NCI-H2171 (cell line): ENCODE results near the gene ATP6V0E1.
"Not testable (repeated sequence)": the region's sequence is repeated elsewhere in the genome, so short reads cannot be mapped to it uniquely, and the experiment has no call there.

Experiments used
- DNase-seq: peaks from one replicate; lab custom pipeline; 2025; lab: John Stamatoyannopoulos, UW

ATP6V0E1 gene

GRCh38 chr5:173004013-173004412 lies 20.4 kb downstream of the ATP6V0E1 start:
- DNase-seq = no peak

- no peak for DNase-seq
These were observed 20.9 kb downstream of the ATP6V0E1 start for GRCh38 chr5:173004447-173004846.

GRCh38 chr5:173010021-173010420 lies 26.4 kb downstream of the ATP6V0E1 start:
- no peak for DNase-seq

- DNase-seq = no peak
These were observed 27.2 kb downstream of the ATP6V0E1 start for GRCh38 chr5:173010547-173011464.

DNA sequence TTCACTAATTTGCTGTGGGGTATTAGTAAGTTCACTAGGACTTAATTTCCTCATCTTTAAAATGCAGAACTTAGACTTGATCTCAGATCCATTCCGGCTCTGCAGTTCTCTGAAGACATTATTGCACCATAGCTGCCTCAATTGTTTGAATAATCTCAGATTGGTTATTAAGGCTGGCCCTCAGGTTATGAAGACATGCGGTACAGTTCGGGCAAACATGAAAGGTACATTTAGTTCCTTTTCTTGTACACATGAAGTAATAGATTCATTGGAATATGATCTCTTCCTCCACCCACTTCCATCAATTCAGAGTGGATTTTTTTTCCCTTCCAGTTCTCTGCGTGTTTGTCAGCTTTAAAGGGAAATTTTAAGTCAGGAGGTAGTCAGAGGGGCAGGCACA lies 28.0 kb downstream of the ATP6V0E1 start:
- DNase-seq = no peak

GRCh38 chr5:173012882-173013281 lies 29.3 kb downstream of the ATP6V0E1 start:
- no peak for DNase-seq

DNA sequence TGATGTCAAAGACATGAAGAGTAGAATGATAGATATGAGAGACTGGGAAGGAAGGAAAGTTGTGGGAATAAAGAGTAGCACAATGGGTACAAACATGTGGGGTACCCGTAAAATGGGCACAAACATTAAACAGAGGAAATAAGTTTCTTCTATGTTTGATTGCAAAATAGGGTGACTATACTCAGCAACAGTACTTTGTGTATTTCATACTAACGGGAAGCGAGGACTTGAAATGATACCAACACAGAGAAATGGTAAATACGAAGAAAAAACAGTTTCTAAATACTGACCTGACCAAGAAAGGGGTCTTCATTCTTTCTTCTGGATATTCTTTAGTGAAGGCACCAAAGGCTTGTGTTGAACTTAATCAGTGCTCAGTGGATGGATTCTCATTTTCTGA lies 31.1 kb downstream of the ATP6V0E1 start:
- DNase-seq = no peak

DNA sequence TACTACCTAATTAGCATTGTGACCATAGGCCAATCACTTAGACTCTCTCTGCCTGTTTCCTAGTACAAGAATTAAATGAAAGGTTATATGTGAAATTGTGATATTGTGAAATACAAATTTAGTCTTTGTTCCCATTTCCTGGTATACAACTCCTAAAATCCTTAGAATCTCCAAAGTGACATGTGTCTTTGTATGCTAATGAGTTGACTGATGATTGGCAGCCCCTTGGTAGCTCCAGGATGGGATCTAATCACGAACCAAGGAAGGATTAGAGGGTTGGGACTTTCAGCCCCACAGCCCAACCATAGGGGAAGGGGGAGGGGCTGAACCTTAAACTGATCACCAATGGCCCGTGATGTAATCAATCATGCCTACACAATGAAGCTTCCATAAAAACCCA lies 31.6 kb downstream of the ATP6V0E1 start:
- DNase-seq = no peak

DNA sequence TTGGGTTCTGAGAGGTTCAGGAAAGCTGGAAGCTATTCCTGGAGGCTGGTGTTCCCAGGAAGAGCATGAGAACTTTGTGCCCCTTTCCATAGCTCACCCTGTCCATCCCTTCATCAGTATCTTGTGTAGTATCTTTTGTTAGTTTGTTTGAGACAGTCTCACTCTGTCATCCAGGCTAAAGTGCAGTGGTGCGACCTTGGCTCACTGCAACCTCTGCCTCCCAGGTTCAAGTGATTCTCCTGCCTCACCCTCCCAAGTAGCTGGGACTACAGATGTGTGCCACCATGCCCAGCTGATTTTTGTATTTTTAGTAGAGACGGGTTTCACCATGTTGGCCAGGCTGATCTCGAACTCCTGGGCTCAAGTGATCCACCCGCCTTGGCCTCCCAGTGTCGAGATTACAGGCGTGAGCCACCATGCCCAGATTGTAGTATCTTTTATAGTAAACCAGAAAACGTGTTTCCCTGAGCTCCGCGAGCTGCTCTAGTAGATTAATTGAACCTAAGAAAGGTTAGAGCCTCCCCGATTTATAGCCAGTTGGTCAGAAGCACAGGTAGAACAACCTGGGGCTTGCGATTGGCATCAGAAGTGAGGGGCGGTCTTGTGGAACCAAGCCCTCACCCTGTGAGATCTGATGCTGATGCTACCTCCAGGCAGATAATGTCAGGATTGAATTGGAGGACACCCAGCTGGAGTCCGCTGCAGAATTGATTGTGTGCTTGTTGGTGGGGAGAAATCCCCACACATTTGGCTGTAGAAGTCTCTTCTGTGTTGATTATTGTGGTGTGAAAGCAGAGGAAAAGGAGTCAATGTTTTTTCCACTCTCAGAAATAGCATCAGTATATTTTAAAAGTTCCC lies 32.3 kb downstream of the ATP6V0E1 start:
- DNase-seq = no peak

GRCh38 chr5:173016598-173017046 lies 33.1 kb downstream of the ATP6V0E1 start:
- DNase-seq = no peak

DNA sequence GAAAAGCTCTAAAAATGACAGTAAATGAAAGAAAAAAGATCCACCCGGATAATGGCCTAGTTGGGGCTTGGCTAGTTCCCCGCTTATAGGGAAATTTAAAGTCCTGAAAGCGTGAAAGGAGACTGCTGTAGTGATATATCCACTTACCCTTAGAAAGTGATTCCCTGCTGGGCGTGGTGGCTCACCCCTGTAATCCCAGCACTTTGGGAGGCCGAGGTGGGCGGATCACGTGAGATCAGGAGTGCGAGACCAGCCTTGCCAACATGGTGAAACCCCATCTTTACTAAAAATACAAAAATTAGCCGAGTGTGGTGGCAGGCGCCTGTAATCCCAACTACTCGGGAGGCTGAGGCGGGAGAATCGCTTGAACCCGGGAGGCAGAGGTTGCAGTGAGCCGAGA lies 33.5 kb downstream of the ATP6V0E1 start:
- not testable (repeated sequence) for DNase-seq

DNA sequence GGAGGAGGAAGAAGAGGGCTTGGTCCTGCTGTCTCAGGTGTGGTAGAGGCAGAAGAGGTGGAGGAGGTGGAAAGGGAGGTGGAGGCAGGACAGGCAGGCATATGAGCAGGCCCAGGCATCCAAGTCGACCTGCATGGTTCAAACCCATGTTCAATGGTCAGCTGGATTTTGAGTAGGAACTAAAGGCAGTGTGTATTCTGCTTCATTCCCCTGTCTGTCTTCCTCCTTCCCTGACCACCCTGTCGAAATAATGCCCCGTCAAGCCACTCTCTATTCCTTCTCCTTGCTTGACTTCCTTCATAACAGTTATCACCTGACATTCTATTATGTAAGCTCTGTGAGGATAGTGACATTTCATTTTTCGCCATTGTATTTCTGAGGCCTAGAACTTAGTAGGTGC lies 34.8 kb downstream of the ATP6V0E1 start:
- DNase-seq = no peak

GRCh38 chr5:173020154-173020581 lies 36.6 kb downstream of the ATP6V0E1 start:
- no peak for DNase-seq

- no peak for DNase-seq
These were observed 37.1 kb downstream of the ATP6V0E1 start for GRCh38 chr5:173020643-173021042.

GRCh38 chr5:173025651-173026050 lies 42.1 kb downstream of the ATP6V0E1 start:
- no peak for DNase-seq

DNA sequence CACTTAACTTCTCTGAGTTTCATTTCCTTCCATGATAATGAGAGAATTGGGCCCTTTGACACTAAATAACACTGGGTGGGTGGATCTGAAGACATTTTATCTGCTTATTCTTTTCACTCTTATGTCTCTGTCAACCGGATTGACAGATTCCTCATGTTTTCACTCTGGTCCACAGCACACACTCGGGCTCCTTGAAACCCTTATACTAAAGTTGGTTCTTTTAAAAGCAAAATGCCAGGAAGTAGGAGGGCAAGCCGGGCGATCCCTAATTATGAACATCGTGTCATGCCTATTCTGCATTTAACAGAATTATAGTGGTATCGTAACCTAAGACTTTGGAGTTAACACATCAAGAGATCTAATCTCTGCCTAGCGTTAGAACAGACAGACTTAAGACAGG lies 44.3 kb downstream of the ATP6V0E1 start:
- no peak for DNase-seq

- no peak for DNase-seq
These were observed 45.3 kb downstream of the ATP6V0E1 start for GRCh38 chr5:173028811-173029327.

GRCh38 chr5:173029499-173029921 lies 45.9 kb downstream of the ATP6V0E1 start:
- no peak for DNase-seq

GRCh38 chr5:173032096-173032495 lies 48.5 kb downstream of the ATP6V0E1 start:
- not testable (repeated sequence) for DNase-seq

DNA sequence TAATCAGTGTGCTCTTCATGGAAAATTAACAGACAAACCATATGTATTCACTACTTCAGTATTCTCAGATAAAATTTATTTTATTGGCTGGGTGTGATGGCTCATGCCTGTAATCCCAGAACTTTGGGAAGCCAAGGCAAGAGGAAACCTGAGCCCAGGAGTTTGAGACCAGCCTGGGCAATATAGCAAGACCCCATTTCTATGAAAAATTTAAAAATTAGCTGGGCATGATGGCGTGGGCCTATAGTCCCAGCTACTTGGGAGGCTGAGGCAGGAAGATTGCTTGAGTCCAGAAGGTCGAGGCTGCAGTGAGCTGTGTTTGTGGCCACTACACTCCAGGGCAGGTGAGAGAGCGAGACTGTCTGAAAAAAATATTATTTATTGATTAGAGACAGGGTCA lies 49.2 kb downstream of the ATP6V0E1 start:
- DNase-seq = no peak

- no peak for DNase-seq
These were observed 50.4 kb downstream of the ATP6V0E1 start for GRCh38 chr5:173033923-173034322.

GRCh38 chr5:173035904-173036707 lies 52.5 kb downstream of the ATP6V0E1 start:
- no peak for DNase-seq
